Immature natural killer cell (primary cell): ENCODE measurements around the gene RMND5A. TPM values are rescaled to one million over a fixed set of nuclear protein-coding genes. Genes with fewer than 3 reads are reported as not detected.

Source experiments
- DNase-seq, 3 donors: peaks; one replicate each; pipeline ENCODE4 v3.0.0; 2022; ENCODE audit warnings: mixed read lengths in 1 of 3
- H3K27ac Mint-ChIP-seq, 6 donors: one replicate each; pipeline ENCODE4 v1.8.0; 2020; ENCODE audit warnings: mixed read lengths in 6 of 6, mild to moderate bottlenecking in 5 of 6, inconsistent platforms in 4 of 6, moderate library complexity in 3 of 6
- H3K27me3 Mint-ChIP-seq, 3 donors: one replicate each; pipeline ENCODE4 v1.8.0; 2020 to 2021; ENCODE audit warnings: low read depth in 3 of 3, mild to moderate bottlenecking in 3 of 3, mixed read lengths in 3 of 3, moderate library complexity in 3 of 3, inconsistent platforms in 1 of 3
- H3K36me3 Mint-ChIP-seq, 3 donors: one replicate each; pipeline ENCODE4 v1.8.0; 2020; ENCODE audit warnings: mixed read lengths in 3 of 3, inconsistent platforms in 2 of 3, mild to moderate bottlenecking in 2 of 3
- H3K4me1 Mint-ChIP-seq, 2 donors: one replicate each; pipeline ENCODE4 v1.8.0; 2020; ENCODE audit warnings: inconsistent platforms in 2 of 2, mild to moderate bottlenecking in 2 of 2, mixed read lengths in 2 of 2, moderate library complexity in 1 of 2
- H3K4me3 Mint-ChIP-seq, 5 donors: one replicate each; pipeline ENCODE4 v1.8.0; 2020; ENCODE audit warnings: mild to moderate bottlenecking in 5 of 5, mixed read lengths in 5 of 5, inconsistent platforms in 3 of 5, moderate library complexity in 3 of 5
- H3K9me3 Mint-ChIP-seq, 6 donors: one replicate each; pipeline ENCODE4 v1.8.0; 2020; ENCODE audit warnings: mild to moderate bottlenecking in 6 of 6, mixed read lengths in 6 of 6, inconsistent platforms in 4 of 6, moderate library complexity in 3 of 6
- polyA plus RNA-seq, 3 donors: library from polyadenylated mRNA; unstranded; fragments of 300-500 nt; fragmentation: Illumina TruSeq; gene quantifications; one replicate each; pipeline ENCODE4 v1.2.3, GENCODE V29; 2021

RMND5A gene
- polyA plus RNA-seq, 3 donors from 2014 or later, result 14.8 to 27.2 (median 21.3) TPM

- no peaks in the 10 kb centered on the region for H3K9me3 Mint-ChIP-seq
- H3K4me3 Mint-ChIP-seq, result no peak overlapping the region
- H3K27ac Mint-ChIP-seq, result no peak overlapping the region
- H3K27me3 Mint-ChIP-seq, result peaks cover 0 to 4% (median 0%) of the 10 kb centered on the region in 3 donors
- peaks cover 0 to 5% of the 10 kb centered on the region in 2 donors for H3K4me1 Mint-ChIP-seq
- peaks cover 0 to 5% (median 0%) of the 10 kb centered on the region in 3 donors for H3K36me3 Mint-ChIP-seq
- DNase-seq, result no peak
Observed at GRCh38 chr2:86821842-86822241, 101.8 kb downstream of the RMND5A start.

GRCh38 chr2:86822668-86823345 lies 102.7 kb downstream of the RMND5A start:
- H3K4me3 Mint-ChIP-seq, result no peak overlapping the region
- no peak for DNase-seq
- H3K4me1 Mint-ChIP-seq, result peaks cover 0 to 5% of the 10 kb centered on the region in 2 donors
- H3K36me3 Mint-ChIP-seq, result peaks cover 0 to 5% (median 0%) of the 10 kb centered on the region in 3 donors
- H3K27ac Mint-ChIP-seq, result no peak overlapping the region
- no peaks in the 10 kb centered on the region for H3K9me3 Mint-ChIP-seq
- peaks cover 0 to 5% (median 0%) of the 10 kb centered on the region in 3 donors for H3K27me3 Mint-ChIP-seq

- peaks cover 0 to 2% (median 0%) of the 10 kb centered on the region in 3 donors for H3K27me3 Mint-ChIP-seq
- DNase-seq, result no peak
- H3K27ac Mint-ChIP-seq, result peak overlapping the region in 1 of 6 donors; percentile 25
- peaks cover 0 to 5% (median 0%) of the 10 kb centered on the region in 3 donors for H3K36me3 Mint-ChIP-seq
- H3K9me3 Mint-ChIP-seq, result no peaks in the 10 kb centered on the region
- peaks cover 0 to 5% of the 10 kb centered on the region in 2 donors for H3K4me1 Mint-ChIP-seq
- no peak overlapping the region for H3K4me3 Mint-ChIP-seq
Observed at GRCh38 chr2:86825036-86825692, 105.1 kb downstream of the RMND5A start.

- Mint-ChIP-seq H3K9me3 (no peaks in the 10 kb centered on the region), H3K4me1 (peaks cover 0 to 5% of the 10 kb centered on the region in 2 donors), H3K4me3 (peak overlapping the region in 3 of 5 donors; percentile 3 to 45 (median 32)), H3K27ac (peak overlapping the region in 5 of 6 donors; percentile 13 to 50 (median 18)), H3K36me3 (peaks cover 0 to 5% (median 0%) of the 10 kb centered on the region in 3 donors), H3K27me3 (peaks cover 0 to 2% (median 0%) of the 10 kb centered on the region in 3 donors)
- DNase-seq, result peak; percentile 30 to 46 (median 41)
Observed at GRCh38 chr2:86825693-86826381, 105.7 kb downstream of the RMND5A start.

DNA sequence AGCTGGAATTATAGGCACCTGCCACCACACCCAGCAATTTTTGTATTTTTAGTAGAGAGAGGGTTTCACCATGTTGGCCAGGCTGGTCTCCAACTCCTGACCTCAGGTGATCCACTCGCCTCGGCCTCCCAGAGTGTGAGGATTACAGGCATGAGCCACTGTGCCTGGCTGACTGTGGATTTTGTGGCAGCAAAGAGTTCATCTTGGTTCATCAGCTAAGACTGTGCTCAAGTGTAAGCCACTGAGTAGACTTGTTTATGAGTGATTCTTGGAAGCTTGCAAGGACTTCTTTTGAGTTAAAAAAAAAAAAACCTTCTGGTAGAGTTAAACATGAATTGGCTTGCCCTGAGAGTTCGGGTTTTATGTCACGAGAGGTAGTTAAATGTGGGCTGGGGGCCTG lies 106.9 kb downstream of the RMND5A start:
- H3K4me1 Mint-ChIP-seq, result peaks cover 0 to 5% of the 10 kb centered on the region in 2 donors
- no peak overlapping the region for H3K4me3 Mint-ChIP-seq
- no peak overlapping the region for H3K27ac Mint-ChIP-seq
- DNase-seq, result no peak
- no peaks in the 10 kb centered on the region for H3K9me3 Mint-ChIP-seq
- peaks cover 0 to 5% (median 0%) of the 10 kb centered on the region in 3 donors for H3K36me3 Mint-ChIP-seq
- H3K27me3 Mint-ChIP-seq, result peaks cover 0 to 4% (median 3%) of the 10 kb centered on the region in 3 donors

Other genes with a start within 250 kb of the RMND5A start
- 10 to 100 TPM; 44.1 to 72.1 (median 60.2) TPM for gene CHMP3, start 156.8 kb upstream of the RMND5A start, polyA plus RNA-seq
- 1 to 10 TPM; 2.4 to 4.9 (median 2.8) TPM for gene RNF103, start 96.4 kb upstream of the RMND5A start, polyA plus RNA-seq
- 100 to 1,000 TPM in 1 of 3 donors, 10 to 100 TPM in 2; 76.9 to 131 (median 93.4) TPM for gene CD8A, start 70.6 kb downstream of the RMND5A start, polyA plus RNA-seq
- gene CD8B, start 141.6 kb downstream of the RMND5A start, polyA plus RNA-seq, result 10 to 100 TPM in 1 of 3 donors, 1 to 10 TPM in 2; 1.7 to 21.0 (median 5.5) TPM
- under 1 TPM in 2 of 3 donors, not detected in 1; 0.19 to 0.24 TPM for gene RGPD1, start 221.8 kb downstream of the RMND5A start, polyA plus RNA-seq